ENCODE data around the gene RAB36. TPM values are rescaled to one million over a fixed set of nuclear protein-coding genes. Genes with fewer than 3 reads are reported as not detected.

Gene RAB36
- polyA plus RNA-seq, 2 of the 4 experiments (the other 2 are of a cell fraction) = 2.5 to 4.0 TPM

DNA sequence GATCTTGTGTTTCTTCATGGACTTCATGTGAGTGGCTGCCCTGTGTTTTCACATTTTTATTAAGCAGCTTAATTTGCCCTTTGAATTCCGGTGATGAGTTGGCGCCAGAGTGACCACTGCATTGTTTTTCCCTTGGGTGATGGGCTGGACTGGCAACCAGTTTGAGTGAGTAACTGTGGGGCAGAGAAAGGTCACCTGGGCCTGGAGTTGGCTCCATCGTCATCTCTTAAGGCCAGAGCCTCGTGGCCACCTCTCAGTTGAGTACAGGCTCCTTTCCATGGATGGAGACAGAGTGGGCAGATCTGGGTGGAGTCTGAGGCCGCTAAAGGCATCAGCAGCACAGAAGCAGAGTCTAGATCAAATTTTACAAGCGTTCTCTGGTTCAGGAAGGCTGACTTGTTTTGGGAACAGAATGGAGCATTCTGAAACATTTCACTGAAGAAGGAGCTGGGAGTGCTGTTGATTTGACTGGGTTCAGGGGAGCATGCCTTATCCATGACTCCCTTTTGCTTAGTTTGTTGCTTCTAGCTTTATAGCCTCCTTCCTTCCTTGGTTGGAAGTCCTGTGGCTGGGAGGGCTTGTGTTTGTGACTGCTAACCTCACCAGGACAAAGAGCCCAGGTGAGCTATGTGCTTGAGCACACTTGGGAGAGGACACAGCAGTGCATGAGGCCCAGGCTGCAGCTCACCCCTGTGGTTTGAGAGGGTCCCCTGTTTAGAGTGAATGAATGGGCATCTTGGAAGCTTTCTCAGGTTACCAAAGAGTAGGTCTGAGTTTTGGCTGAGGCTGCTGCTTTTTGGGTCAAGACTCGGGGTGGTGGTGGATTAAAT, 42.8 kb downstream of the RAB36 start:
- ChIA-PET CTCF (interaction anchor here (0.6 to 3.7 kb wide), 5 partner anchors 10 to 94 kb away, joined by 3 to 17 read pairs (median 4); no protein-coding TSS in a partner anchor), POLR2A (no interaction called here)
- peaks cover 8% of the 10 kb centered on the region for H3K4me1 ChIP-seq
- H3K9me3 ChIP-seq = no peaks in the 10 kb centered on the region
- H3K4me2 ChIP-seq = no peak overlapping the region
- WGBS (ENCODE audit: missing lambda C conversion rate) = 94% methylated on average over 7 of the region's 7 CpGs
- H3K4me3 ChIP-seq = no peak overlapping the region
- H3K27ac ChIP-seq = no peak overlapping the region
- TF ChIP-seq RAD21 (conservative IDR thresholded peaks at IDR 0.05 in 1 of 2, IDR thresholded peaks at IDR 0.05 in 1 of 2) (no peak), FOXS1 (CRISPR knock-in tag; IDR thresholded peaks at IDR 0.05) (no peak), CTCF (IDR thresholded peaks at IDR 0.05) (no peak), HES2 (IDR thresholded peaks at IDR 0.05) (no peak), FOSL2 (IDR thresholded peaks at IDR 0.05) (no peak), FOSL2 (CRISPR knock-in tag; IDR thresholded peaks at IDR 0.05) (no peak), HOXA7 (CRISPR knock-in tag; IDR thresholded peaks at IDR 0.05) (no peak), KDM5A (IDR thresholded peaks at IDR 0.05) (no peak), POLR2AphosphoS2 (conservative IDR thresholded peaks at IDR 0.05; ENCODE audit: low read length) (no peak), CBX8 (IDR thresholded peaks at IDR 0.05) (no peak), CHD4 (IDR thresholded peaks at IDR 0.05; ENCODE audit: borderline replicate concordance) (no peak), MAFK (IDR thresholded peaks at IDR 0.05; ENCODE audit: partially characterized antibody) (no peak), NR3C1 (IDR thresholded peaks at IDR 0.05) (no peak), ZFP36 (IDR thresholded peaks at IDR 0.05; ENCODE audit: borderline replicate concordance, partially characterized antibody) (no peak), REST (IDR thresholded peaks at IDR 0.05) (no peak), EHF (CRISPR knock-in tag; IDR thresholded peaks at IDR 0.05) (no peak), HDAC2 (IDR thresholded peaks at IDR 0.05) (no peak), BHLHE40 (IDR thresholded peaks at IDR 0.05; ENCODE audit: low read depth, low read length) (no peak), ZC3H11A (IDR thresholded peaks at IDR 0.05) (no peak), ZNF302 (CRISPR knock-in tag; IDR thresholded peaks at IDR 0.05) (no peak)
- TF ChIP-seq, protein P1, sequence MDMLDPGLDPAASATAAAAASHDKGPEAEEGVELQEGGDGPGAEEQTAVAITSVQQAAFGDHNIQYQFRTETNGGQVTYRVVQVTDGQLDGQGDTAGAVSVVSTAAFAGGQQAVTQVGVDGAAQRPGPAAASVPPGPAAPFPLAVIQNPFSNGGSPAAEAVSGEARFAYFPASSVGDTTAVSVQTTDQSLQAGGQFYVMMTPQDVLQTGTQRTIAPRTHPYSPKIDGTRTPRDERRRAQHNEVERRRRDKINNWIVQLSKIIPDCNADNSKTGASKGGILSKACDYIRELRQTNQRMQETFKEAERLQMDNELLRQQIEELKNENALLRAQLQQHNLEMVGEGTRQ (IDR thresholded peaks at IDR 0.05) = no peak
- no peak for FAIRE-seq
- ATAC-seq = no peak
- DNase-seq (ENCODE audit: low read depth in 1 of 2, low spot score in 1 of 2) = no peak

DNA sequence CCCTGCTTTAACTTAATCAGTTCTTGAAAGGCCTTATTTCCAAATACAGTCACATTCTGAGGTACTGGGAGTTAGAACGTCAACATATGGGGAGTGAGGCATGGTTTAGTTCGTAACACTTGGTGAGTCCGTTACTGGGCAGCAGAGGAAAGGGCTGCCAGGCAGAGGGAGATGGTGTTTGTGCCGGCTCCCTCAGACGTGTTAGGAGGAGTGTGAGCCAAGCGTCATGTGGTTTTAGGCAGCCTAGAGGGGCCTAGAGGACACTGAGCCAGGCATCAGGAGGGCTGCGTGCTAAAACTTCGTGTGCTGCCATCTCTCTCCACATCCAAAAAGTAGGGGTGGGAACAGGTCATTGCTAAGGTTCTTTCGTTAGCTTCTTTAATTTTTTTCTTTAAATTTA, 45.2 kb downstream of the RAB36 start:
- CTCF ChIA-PET = no interaction called here
- 93% methylated on average over 9 of the region's 9 CpGs for WGBS (ENCODE audit: missing lambda C conversion rate)
- H3K4me1 ChIP-seq = peaks cover 6% of the 10 kb centered on the region; the same call in 2 of the 3 replicates
- ATAC-seq (no peak), FAIRE-seq (no peak), DNase-seq (ENCODE audit: low read depth in 1 of 2, low spot score in 1 of 2) (no peak)
- no peak overlapping the region for H3K27ac ChIP-seq
- no peak overlapping the region for H3K4me3 ChIP-seq
- H3K9me3 ChIP-seq = no peaks in the 10 kb centered on the region
- no peak overlapping the region for H3K4me2 ChIP-seq
- no peak for TF ChIP-seq MYC (IDR thresholded peaks at IDR 0.05; ENCODE audit: borderline replicate concordance, low read length)
- POLR2A ChIA-PET = no interaction called here
